ENCODE measurements around the gene AAK1.

AAK1 gene

DNA sequence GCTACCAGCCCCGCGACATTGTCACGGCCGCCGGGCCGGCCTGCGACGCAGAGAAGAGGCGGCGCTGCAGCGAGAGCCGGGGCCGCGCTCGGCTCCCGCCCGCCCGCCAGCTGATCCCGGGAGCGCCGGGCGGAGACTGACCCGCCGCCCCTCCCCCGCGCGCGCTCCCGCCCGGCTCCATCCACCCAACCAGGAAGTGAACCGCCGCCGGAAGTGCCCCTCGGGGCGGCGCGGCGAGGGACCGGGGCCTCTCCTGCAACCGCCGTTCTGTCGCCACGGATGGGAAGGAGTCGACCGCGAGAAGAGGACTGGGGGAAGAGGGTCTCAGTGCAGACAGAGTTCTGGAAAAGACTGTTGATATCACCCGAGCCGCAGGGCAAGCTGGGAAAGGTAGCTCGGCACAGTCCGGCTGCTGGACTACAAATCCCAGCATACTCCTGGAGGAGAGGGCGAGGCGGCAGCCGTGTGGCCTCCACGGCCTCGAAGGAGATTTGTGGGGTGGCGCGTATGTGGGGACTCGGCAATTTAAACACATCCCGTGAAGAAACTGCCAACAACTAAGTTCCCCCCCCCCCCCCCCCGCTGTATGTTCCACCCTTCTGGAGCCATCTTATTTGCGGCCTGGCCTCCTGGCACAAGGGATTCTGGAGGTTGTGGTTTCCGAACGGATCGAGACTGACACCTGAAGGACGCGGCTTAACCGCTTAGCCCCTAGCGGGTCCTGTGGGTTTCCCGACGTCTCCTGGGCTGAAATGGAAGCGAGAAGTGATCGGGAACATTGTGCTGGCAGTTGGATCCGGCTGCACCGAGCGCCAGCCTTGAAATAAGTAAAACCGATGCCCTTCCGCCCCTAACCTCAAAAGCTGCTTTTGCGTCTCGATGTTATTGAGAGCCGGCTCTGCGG lies at the start of gene AAK1:
AAK1 (minus strand) TSS at position 138 of the 904 bp plus-strand sequence. CDS start 699 bp downstream, outside the sequence.
- Histone ChIP-seq H3K4me3 (peak within 1 kb of the TSS; percentile 94), H3K27ac (peak within 1 kb of the TSS; percentile 97 to 99)
- TF ChIP-seq, protein P1, sequence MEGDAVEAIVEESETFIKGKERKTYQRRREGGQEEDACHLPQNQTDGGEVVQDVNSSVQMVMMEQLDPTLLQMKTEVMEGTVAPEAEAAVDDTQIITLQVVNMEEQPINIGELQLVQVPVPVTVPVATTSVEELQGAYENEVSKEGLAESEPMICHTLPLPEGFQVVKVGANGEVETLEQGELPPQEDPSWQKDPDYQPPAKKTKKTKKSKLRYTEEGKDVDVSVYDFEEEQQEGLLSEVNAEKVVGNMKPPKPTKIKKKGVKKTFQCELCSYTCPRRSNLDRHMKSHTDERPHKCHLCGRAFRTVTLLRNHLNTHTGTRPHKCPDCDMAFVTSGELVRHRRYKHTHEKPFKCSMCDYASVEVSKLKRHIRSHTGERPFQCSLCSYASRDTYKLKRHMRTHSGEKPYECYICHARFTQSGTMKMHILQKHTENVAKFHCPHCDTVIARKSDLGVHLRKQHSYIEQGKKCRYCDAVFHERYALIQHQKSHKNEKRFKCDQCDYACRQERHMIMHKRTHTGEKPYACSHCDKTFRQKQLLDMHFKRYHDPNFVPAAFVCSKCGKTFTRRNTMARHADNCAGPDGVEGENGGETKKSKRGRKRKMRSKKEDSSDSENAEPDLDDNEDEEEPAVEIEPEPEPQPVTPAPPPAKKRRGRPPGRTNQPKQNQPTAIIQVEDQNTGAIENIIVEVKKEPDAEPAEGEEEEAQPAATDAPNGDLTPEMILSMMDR (IDR thresholded peaks at IDR 0.05) = no peak
- peak; percentile 92 for DNase-seq (ENCODE audit: low spot score)

DNA sequence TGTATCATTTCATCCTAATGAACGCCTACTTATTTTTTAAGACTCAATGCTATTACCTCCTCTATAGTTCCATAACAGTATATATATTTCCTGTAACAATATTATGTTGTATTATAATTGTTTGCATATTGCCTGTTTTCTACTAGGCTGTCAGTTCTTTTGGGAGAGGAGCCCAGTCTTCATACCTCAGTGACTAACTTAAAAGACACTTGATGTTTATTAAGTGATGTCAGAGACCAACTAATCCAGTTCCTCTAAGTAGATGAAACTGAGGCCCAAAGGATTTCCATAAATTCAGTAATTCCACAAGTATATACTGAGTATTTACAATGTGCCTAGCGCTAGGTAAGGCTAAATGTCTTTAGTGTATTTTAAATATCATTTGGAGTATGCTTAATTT lies 48.9 kb upstream of the AAK1 start:
- Histone ChIP-seq H3K27ac (no peak overlapping the region), H3K4me3 (no peak overlapping the region)
- TF ChIP-seq, protein P1 (IDR thresholded peaks at IDR 0.05) = no peak
- no peak for DNase-seq (ENCODE audit: low spot score)

DNA sequence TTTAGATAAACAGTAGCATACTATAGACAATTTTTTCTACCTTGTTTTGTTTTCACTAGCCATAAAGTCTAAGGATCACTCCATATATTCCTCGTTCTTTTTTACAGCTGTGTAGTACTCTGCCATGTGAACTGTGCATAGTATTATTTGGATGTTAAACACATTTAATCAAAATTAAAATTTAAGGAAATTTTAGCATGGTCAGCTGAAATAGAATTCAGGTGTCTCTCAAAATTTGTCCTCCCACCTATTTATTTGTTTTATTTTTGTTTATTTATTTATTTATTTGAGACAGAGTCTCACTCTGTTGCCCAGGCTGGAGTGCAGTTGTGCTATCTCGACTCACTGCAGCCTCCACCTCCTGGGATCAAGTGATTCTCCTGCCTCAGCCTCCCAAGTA lies 46.4 kb upstream of the AAK1 start:
- TF ChIP-seq, protein P1 (IDR thresholded peaks at IDR 0.05) = no peak
- H3K4me3 ChIP-seq = no peak overlapping the region
- H3K27ac ChIP-seq = no peak overlapping the region
- DNase-seq (ENCODE audit: low spot score) = no peak

DNA sequence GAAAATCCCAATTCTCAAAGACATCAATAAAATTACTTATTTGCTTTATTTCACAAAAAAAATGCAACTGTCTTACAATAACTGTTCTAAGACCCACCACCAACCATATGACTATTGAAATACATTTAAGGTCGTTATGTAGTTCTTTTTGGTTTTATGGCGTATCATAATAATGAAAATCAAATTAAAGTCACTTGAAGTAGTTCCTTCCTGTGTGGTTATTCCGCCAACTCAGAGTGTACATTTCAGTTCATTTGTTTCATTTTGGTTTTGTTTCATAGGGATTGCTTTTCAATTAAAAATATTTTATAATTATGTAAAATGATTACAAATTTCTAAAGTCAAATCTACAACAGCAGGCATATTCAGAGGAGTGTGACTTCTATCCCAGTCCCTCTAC lies 45.9 kb upstream of the AAK1 start:
- no peak overlapping the region for H3K4me3 ChIP-seq
- TF ChIP-seq, protein P1 (IDR thresholded peaks at IDR 0.05) = no peak
- no peak overlapping the region for H3K27ac ChIP-seq
- DNase-seq (ENCODE audit: low spot score) = no peak

DNA sequence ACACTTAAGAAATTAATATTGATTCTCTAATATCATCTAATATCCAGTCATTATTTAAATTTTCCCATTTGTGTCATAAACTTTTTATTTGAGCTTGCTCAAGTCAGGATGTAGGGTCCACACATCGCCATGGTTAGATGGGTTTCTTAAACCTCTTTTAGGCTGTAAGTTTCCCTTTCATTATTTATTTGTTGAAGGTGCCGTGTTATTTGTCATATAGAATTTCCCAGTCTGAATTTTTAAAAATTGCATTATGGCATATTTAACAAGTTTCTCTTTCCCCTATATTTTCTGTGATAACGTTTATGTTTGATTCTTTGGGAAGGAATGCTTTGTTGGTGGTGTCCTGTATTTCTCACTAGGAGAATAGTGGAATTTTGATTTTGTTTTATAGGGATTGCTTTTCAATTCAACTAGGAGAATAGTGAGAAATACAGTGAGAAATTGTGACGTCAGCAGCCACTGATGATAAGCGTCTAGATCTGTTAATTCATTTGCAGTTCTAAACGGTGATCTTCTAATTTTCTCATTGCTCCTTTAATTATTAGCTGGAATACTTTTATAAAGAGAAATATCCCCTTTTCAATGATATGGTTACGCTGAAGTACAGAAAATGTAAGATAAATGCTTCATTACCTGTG lies 44.6 kb upstream of the AAK1 start:
- DNase-seq (ENCODE audit: low spot score) = no peak
- Histone ChIP-seq H3K4me3 (no peak overlapping the region), H3K27ac (no peak overlapping the region)
- TF ChIP-seq, protein P1 (IDR thresholded peaks at IDR 0.05) = no peak

DNA sequence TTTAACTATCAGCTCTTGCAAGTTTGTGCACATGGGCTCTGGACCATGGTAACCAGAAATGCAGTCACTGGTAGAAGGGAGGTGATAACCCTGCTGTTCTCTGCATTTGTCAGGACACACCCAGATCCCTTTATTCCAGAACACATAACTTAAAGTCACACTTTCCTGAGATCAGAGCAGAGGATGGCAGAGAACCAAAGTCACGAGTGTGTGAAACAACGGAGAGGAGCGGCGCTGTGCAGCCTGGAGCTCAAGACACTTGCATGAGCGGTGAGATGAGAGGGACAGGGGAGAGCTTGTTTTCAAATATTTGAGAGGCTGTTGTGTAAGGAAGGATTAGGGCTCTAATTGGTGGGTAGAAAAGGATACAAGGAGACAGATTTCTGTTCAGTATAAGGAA lies 43.3 kb upstream of the AAK1 start:
- no peak for DNase-seq (ENCODE audit: low spot score)
- H3K4me3 ChIP-seq = no peak overlapping the region
- TF ChIP-seq, protein P1 (IDR thresholded peaks at IDR 0.05) = no peak
- no peak overlapping the region for H3K27ac ChIP-seq
